PFSK-1 (cell line): ENCODE data around the gene NPL.

Source experiments
- FOXP2 ChIP-seq: optimal IDR thresholded peaks from 2 replicates; pipeline ENCODE3; 2011; ENCODE audit warnings: borderline replicate concordance, control low read depth, inconsistent platforms; ENCODE audit not compliant: insufficient read depth; ENCODE audit errors: extremely low read length, extremely low read depth
- POLR2AphosphoS5 ChIP-seq: IDR thresholded peaks from 2 replicates; pipeline ENCODE4 v1.6.1; 2012; ENCODE audit warnings: low read depth, mild to moderate bottlenecking, control low read depth, low read length, moderate library complexity
- REST ChIP-seq, 2 experiments: IDR thresholded peaks; 2 replicates each; pipeline versions ENCODE4 v1.6.1 to v1.8.0; 2011 to 2012; ENCODE audit warnings: low read depth in 2 of 2, low read length in 2 of 2, control low read depth in 1 of 2, inconsistent platforms in 1 of 2, mild to moderate bottlenecking in 1 of 2, moderate library complexity in 1 of 2; ENCODE audit not compliant: insufficient read depth in 1 of 2
- SIN3A ChIP-seq: IDR thresholded peaks from 2 replicates; pipeline ENCODE4 v1.6.1; 2012; ENCODE audit warnings: mild to moderate bottlenecking, low read length, moderate library complexity, borderline replicate concordance; ENCODE audit not compliant: insufficient read depth
- TAF1 ChIP-seq: IDR thresholded peaks from 2 replicates; pipeline ENCODE4 v1.6.1; 2012; ENCODE audit warnings: low read length, control low read depth, borderline replicate concordance; ENCODE audit not compliant: insufficient read depth

The NPL gene

GRCh38 chr1:182862827-182863226 lies 73.3 kb downstream of the NPL start:
- no peak for TF ChIP-seq REST (IDR thresholded peaks at IDR 0.05; ENCODE audit: insufficient read depth in 1 of 2, low read depth in 2 of 2, low read length in 2 of 2)
- no peak for TF ChIP-seq SIN3A
- no peak for TF ChIP-seq POLR2AphosphoS5
- TF ChIP-seq TAF1: no peak
- TF ChIP-seq FOXP2: no peak

GRCh38 chr1:182863940-182864339 lies 74.4 kb downstream of the NPL start:
- no peak for TF ChIP-seq SIN3A
- TF ChIP-seq TAF1: no peak
- no peak for TF ChIP-seq FOXP2
- no peak for TF ChIP-seq REST (IDR thresholded peaks at IDR 0.05; ENCODE audit: insufficient read depth in 1 of 2, low read depth in 2 of 2, low read length in 2 of 2)
- no peak for TF ChIP-seq POLR2AphosphoS5

- TF ChIP-seq FOXP2: no peak
- TF ChIP-seq TAF1: no peak
- TF ChIP-seq SIN3A: no peak
- TF ChIP-seq REST (IDR thresholded peaks at IDR 0.05; ENCODE audit: insufficient read depth in 1 of 2, low read depth in 2 of 2, low read length in 2 of 2): no peak
- no peak for TF ChIP-seq POLR2AphosphoS5
Measured at GRCh38 chr1:182867861-182868260, 78.3 kb downstream of the NPL start.

GRCh38 chr1:182869241-182869666 lies 79.7 kb downstream of the NPL start:
- TF ChIP-seq SIN3A: no peak

GRCh38 chr1:182872881-182873280 lies 83.3 kb downstream of the NPL start:
- TF ChIP-seq FOXP2 (no peak), POLR2AphosphoS5 (no peak), TAF1 (no peak), SIN3A (no peak), REST (IDR thresholded peaks at IDR 0.05; ENCODE audit: insufficient read depth in 1 of 2, low read depth in 2 of 2, low read length in 2 of 2) (no peak)
